MM.1S (cell line): ENCODE data around the gene CHD6.

Source experiments
- DNase-seq: peaks from one replicate; pipeline ENCODE4 v3.0.0-alpha.2; 2015
- H2AFZ ChIP-seq: fragments of 300-600 bp; sonication (generic); 2 replicates; pipeline ENCODE4 v1.6.0; 2016; ENCODE audit warnings: antibody characterized with exemption, low read length
- H3F3A ChIP-seq: fragments of 300-600 bp; sonication (generic); 2 replicates; pipeline ENCODE4 v1.6.1; 2016; ENCODE audit warnings: mild to moderate bottlenecking, antibody characterized with exemption, low read length, moderate library complexity, mixed read lengths; ENCODE audit not compliant: insufficient read depth
- H3K27ac ChIP-seq: fragments of 300-600 bp; sonication (generic); 2 replicates; pipeline ENCODE4 v1.5.1; 2016; ENCODE audit warnings: mild to moderate bottlenecking, low read length
- H3K27me3 ChIP-seq: fragments of 300-600 bp; sonication (generic); replicated peaks from 2 replicates; pipeline ENCODE4 v1.6.0; 2016; ENCODE audit warnings: low read length; ENCODE audit not compliant: insufficient read depth
- H3K36me3 ChIP-seq: fragments of 300-600 bp; sonication (generic); replicated peaks from 2 replicates; pipeline ENCODE4 v1.6.1; 2016; ENCODE audit warnings: mild to moderate bottlenecking, low read length, mixed read lengths; ENCODE audit not compliant: insufficient read depth
- H3K4me1 ChIP-seq: fragments of 300-600 bp; sonication (generic); 2 replicates; pipeline ENCODE4 v1.6.1; 2016; ENCODE audit warnings: low read length, mixed read lengths
- H3K4me2 ChIP-seq: fragments of 300-600 bp; sonication (generic); 2 replicates; pipeline ENCODE4 v1.6.0; 2016; ENCODE audit warnings: low read depth, low read length
- H3K4me3 ChIP-seq: fragments of 300-600 bp; sonication (generic); 2 replicates; pipeline ENCODE4 v1.5.1; 2016; ENCODE audit warnings: low read length, mixed read lengths
- H3K79me2 ChIP-seq: fragments of 300-600 bp; sonication (generic); 2 replicates; pipeline ENCODE4 v1.6.1; 2016; ENCODE audit warnings: mixed run types, low read length, mixed read lengths
- H3K9ac ChIP-seq: fragments of 300-600 bp; sonication (generic); 2 replicates; pipeline ENCODE4 v1.6.1; 2016; ENCODE audit warnings: low read length, mixed read lengths
- H3K9me2 ChIP-seq: fragments of 300-600 bp; sonication (generic); replicated peaks from 2 replicates; pipeline ENCODE4 v1.6.1; 2016; ENCODE audit warnings: mild to moderate bottlenecking, low read length, mixed read lengths; ENCODE audit not compliant: insufficient read depth
- H3K9me3 ChIP-seq: fragments of 300-600 bp; sonication (generic); replicated peaks from 2 replicates; pipeline ENCODE4 v1.6.1; 2016; ENCODE audit warnings: mild to moderate bottlenecking, low read length, mixed read lengths; ENCODE audit not compliant: insufficient read depth
- H4K20me1 ChIP-seq: fragments of 300-600 bp; sonication (generic); 2 replicates; pipeline ENCODE4 v1.6.1; 2016; ENCODE audit warnings: mild to moderate bottlenecking, low read length, moderate library complexity, mixed read lengths; ENCODE audit not compliant: insufficient read depth
- EZH2 ChIP-seq: fragments of 300-600 bp; sonication (generic); optimal IDR thresholded peaks from 2 replicates; pipeline ENCODE3; 2017; ENCODE audit warnings: low read depth, mild to moderate bottlenecking, antibody characterized with exemption, low read length, mixed read lengths
- EZH2phosphoT487 ChIP-seq: fragments of 300-600 bp; sonication (generic); IDR thresholded peaks from 2 replicates; pipeline ENCODE4 v1.6.1; 2018; ENCODE audit warnings: antibody characterized with exemption, low read length
- TF ChIP-seq, protein P1 (sequence below): fragments of 300-600 bp; sonication (generic); IDR thresholded peaks from 2 replicates; pipeline ENCODE4 v1.5.1; 2016; ENCODE audit warnings: antibody characterized with exemption, low read length, mixed read lengths

CHD6 gene

GRCh38 chr20:41456351-41456750 lies 161.8 kb downstream of the CHD6 start:
- Histone ChIP-seq H2AFZ (no peak overlapping the region), H3K4me1 (no peaks in the 10 kb centered on the region), H3K4me3 (no peak overlapping the region), H3K79me2 (no peaks in the 10 kb centered on the region), H3K9me3 (no peaks in the 10 kb centered on the region), H4K20me1 (no peaks in the 10 kb centered on the region), H3F3A (no peaks in the 10 kb centered on the region), H3K36me3 (0 out of 2 replicates have a peak, but pooled peaks cover 6% of the 10 kb centered on the region), H3K4me2 (no peak overlapping the region), H3K27me3 (no peaks in the 10 kb centered on the region), H3K27ac (no peak overlapping the region), H3K9me2 (no peaks in the 10 kb centered on the region), H3K9ac (no peak overlapping the region)
- no peak for DNase-seq
- TF ChIP-seq EZH2 (no peak), EZH2phosphoT487 (no peak)
- TF ChIP-seq, protein P1, sequence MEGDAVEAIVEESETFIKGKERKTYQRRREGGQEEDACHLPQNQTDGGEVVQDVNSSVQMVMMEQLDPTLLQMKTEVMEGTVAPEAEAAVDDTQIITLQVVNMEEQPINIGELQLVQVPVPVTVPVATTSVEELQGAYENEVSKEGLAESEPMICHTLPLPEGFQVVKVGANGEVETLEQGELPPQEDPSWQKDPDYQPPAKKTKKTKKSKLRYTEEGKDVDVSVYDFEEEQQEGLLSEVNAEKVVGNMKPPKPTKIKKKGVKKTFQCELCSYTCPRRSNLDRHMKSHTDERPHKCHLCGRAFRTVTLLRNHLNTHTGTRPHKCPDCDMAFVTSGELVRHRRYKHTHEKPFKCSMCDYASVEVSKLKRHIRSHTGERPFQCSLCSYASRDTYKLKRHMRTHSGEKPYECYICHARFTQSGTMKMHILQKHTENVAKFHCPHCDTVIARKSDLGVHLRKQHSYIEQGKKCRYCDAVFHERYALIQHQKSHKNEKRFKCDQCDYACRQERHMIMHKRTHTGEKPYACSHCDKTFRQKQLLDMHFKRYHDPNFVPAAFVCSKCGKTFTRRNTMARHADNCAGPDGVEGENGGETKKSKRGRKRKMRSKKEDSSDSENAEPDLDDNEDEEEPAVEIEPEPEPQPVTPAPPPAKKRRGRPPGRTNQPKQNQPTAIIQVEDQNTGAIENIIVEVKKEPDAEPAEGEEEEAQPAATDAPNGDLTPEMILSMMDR, result no peak

- Histone ChIP-seq H3K27me3 (no peaks in the 10 kb centered on the region), H3K36me3 (0 out of 2 replicates have a peak, but pooled peaks cover 6% of the 10 kb centered on the region), H3F3A (no peaks in the 10 kb centered on the region), H3K4me1 (no peaks in the 10 kb centered on the region), H3K9me3 (no peaks in the 10 kb centered on the region), H2AFZ (no peak overlapping the region), H3K4me2 (no peak overlapping the region), H3K79me2 (no peaks in the 10 kb centered on the region), H3K9me2 (no peaks in the 10 kb centered on the region), H4K20me1 (no peaks in the 10 kb centered on the region), H3K4me3 (no peak overlapping the region), H3K9ac (no peak overlapping the region), H3K27ac (no peak overlapping the region)
- TF ChIP-seq EZH2, result no peak
- TF ChIP-seq, protein P1, result no peak
- TF ChIP-seq EZH2phosphoT487, result no peak
- no peak for DNase-seq
Measured at GRCh38 chr20:41454250-41454649, 163.9 kb downstream of the CHD6 start.

- Histone ChIP-seq H3K9ac (no peak overlapping the region), H4K20me1 (no peaks in the 10 kb centered on the region), H3K9me3 (no peaks in the 10 kb centered on the region), H3F3A (no peaks in the 10 kb centered on the region), H3K79me2 (no peaks in the 10 kb centered on the region), H3K4me3 (no peak overlapping the region), H3K27ac (no peak overlapping the region), H3K36me3 (0 out of 2 replicates have a peak, but pooled peaks cover 6% of the 10 kb centered on the region), H3K9me2 (no peaks in the 10 kb centered on the region), H3K27me3 (no peaks in the 10 kb centered on the region), H3K4me1 (no peaks in the 10 kb centered on the region), H2AFZ (no peak overlapping the region), H3K4me2 (no peak overlapping the region)
- TF ChIP-seq EZH2phosphoT487, result no peak
- no peak for TF ChIP-seq EZH2
- TF ChIP-seq, protein P1, result no peak
- no peak for DNase-seq
Measured at GRCh38 chr20:41453010-41453950, 164.9 kb downstream of the CHD6 start.
